Measurements from ENCODE around the gene CEP152. TPM values are rescaled to one million over a fixed set of nuclear protein-coding genes. Genes with fewer than 3 reads are reported as not detected.
"Not testable (repeated sequence)": the region's sequence is repeated elsewhere in the genome, so short reads cannot be mapped to it uniquely, and the experiment has no call there.

The CEP152 gene
- total RNA-seq, 4 donors from 2014 or later: 4.2 to 10.5 (median 4.8) TPM

DNA sequence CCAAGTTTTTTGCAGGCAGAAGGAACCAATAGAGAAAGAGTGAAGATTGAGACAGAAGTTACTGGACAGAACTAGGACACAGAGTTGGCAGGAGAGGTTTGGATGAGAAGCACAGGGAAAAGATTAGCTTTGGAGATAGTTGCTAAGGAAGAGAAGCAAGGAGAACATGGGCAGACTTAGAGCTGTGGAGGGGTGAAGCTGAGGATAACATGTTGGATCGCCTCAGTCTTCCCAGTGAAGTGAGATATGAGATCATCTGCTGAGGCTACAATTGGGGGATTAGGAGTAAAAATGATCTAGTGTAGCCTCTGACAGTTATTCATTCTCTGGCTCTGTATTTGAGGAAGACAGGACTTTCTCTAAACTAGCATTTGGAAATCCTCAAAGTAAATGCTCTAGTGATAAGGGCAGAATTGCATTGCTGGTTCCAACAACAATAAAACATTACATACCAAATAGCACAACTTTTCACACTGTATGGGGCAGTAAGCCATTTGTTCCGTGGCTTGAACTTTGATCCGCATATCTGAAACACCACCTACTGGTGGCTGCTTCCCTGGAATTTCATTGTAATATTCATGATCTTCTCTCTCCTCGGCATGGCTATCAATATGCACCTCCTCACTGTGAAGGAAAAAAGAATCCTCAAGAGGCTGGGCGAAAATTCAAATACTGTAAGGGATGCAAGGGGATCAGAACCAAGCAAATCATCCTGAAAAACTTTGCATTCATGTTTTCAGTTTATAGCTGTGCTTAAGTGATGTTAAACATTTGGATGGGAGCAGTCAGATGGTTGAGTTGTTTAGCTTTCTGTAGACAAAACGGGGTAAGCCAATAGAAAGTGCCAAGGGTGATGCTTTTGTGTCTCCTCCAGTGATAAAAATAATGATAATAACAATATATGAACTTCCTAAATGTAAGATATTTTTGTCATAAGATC, 44.9 kb upstream of the CEP152 start:
- intact Hi-C loops (cut with DNase I; ENCODE audit: low total_unique reads): no loop called here
- peak overlapping the region; percentile 57 to 64 for H3K27ac ChIP-seq
- no peaks in the 10 kb centered on the region for H3K9me3 ChIP-seq
- H3K4me3 ChIP-seq: no peak overlapping the region
- no peaks in the 10 kb centered on the region for H3K36me3 ChIP-seq
- TF ChIP-seq POLR2A (IDR thresholded peaks at IDR 0.05): no peak
- TF ChIP-seq, protein P1, sequence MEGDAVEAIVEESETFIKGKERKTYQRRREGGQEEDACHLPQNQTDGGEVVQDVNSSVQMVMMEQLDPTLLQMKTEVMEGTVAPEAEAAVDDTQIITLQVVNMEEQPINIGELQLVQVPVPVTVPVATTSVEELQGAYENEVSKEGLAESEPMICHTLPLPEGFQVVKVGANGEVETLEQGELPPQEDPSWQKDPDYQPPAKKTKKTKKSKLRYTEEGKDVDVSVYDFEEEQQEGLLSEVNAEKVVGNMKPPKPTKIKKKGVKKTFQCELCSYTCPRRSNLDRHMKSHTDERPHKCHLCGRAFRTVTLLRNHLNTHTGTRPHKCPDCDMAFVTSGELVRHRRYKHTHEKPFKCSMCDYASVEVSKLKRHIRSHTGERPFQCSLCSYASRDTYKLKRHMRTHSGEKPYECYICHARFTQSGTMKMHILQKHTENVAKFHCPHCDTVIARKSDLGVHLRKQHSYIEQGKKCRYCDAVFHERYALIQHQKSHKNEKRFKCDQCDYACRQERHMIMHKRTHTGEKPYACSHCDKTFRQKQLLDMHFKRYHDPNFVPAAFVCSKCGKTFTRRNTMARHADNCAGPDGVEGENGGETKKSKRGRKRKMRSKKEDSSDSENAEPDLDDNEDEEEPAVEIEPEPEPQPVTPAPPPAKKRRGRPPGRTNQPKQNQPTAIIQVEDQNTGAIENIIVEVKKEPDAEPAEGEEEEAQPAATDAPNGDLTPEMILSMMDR (IDR thresholded peaks at IDR 0.05): peak; percentile 19 to 44 (median 42)
- no peaks in the 10 kb centered on the region for H3K27me3 ChIP-seq
- H3K4me1 ChIP-seq: peaks cover 0 to 9% of the 10 kb centered on the region in 2 donors
- peak; percentile 24 to 31 for DNase-seq

DNA sequence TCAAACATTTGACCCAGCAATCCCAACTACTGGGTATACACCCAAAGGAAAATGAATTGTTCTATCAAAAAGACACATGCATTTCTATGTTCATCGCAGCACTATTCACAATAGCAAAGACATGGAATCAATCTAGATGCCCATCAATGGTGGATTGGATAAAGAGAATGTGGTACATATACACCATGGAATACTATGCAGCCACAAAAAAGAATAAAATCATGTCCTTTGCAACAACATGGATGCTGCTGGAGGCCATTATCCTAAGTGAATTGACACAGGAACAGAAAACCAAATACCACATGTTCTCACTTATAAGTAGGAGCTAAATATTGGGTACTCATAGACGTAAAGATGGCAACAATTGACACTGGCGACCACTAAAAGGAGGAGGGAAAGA, 43.6 kb upstream of the CEP152 start:
- H3K4me3 ChIP-seq; intact Hi-C loops (cut with DNase I; ENCODE audit: low total_unique reads); H3K9me3 ChIP-seq; DNase-seq; H3K4me1 ChIP-seq; H3K36me3 ChIP-seq; H3K27ac ChIP-seq; H3K27me3 ChIP-seq: not testable (repeated sequence)

DNA sequence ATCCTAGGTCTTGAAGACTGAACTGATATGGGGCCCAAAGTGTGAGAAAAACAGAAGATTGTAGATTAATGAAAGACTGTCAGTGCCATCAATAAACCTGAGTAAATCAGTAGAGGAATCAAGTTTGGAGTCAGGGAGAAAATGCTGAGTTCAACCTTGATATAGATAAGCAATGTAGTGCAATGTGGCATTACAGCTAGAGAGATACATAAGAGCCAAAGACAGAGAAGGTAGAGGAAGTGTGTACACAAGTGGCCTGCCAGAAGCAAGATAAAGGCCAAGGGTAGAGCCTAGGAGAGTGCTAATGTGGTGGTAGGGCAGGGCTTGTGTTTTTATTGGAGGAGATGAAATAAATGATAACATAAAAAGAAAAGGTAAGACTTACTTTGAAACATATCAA, 41.1 kb upstream of the CEP152 start:
- TF ChIP-seq, protein P1 (IDR thresholded peaks at IDR 0.05): no peak
- TF ChIP-seq POLR2A (IDR thresholded peaks at IDR 0.05): no peak
- Histone ChIP-seq H3K4me3 (no peak overlapping the region), H3K36me3 (no peaks in the 10 kb centered on the region), H3K27ac (no peak overlapping the region), H3K4me1 (peaks cover 0 to 9% of the 10 kb centered on the region in 2 donors), H3K9me3 (no peaks in the 10 kb centered on the region), H3K27me3 (no peaks in the 10 kb centered on the region)
- no peak for DNase-seq
- intact Hi-C loops (cut with DNase I; ENCODE audit: low total_unique reads): no loop called here

DNA sequence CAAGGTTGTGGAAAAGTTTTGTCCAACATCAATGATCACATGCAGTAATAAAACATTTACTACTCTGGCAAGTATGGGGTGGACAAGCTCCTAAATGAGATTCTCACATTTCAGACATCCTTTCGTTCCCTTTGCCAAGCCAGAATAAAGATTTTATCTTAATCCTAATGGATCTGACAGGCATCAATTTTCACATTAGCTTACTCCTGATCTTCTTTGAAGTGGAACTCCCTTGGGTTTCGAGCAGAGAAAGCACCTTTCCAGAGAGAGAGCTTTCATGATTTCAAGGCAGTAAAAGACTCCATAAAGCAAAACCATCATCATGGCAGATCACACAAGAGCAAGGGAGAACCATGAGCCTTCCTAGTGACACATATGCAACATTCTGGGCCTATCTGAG, 39.8 kb upstream of the CEP152 start:
- TF ChIP-seq, protein P1 (IDR thresholded peaks at IDR 0.05): no peak
- no peak for TF ChIP-seq POLR2A (IDR thresholded peaks at IDR 0.05)
- intact Hi-C loops (cut with DNase I; ENCODE audit: low total_unique reads): no loop called here
- Histone ChIP-seq H3K4me3 (no peak overlapping the region), H3K27ac (no peak overlapping the region), H3K27me3 (no peaks in the 10 kb centered on the region), H3K9me3 (no peaks in the 10 kb centered on the region), H3K4me1 (peaks cover 0 to 9% of the 10 kb centered on the region in 2 donors), H3K36me3 (no peaks in the 10 kb centered on the region)
- DNase-seq: no peak

DNA sequence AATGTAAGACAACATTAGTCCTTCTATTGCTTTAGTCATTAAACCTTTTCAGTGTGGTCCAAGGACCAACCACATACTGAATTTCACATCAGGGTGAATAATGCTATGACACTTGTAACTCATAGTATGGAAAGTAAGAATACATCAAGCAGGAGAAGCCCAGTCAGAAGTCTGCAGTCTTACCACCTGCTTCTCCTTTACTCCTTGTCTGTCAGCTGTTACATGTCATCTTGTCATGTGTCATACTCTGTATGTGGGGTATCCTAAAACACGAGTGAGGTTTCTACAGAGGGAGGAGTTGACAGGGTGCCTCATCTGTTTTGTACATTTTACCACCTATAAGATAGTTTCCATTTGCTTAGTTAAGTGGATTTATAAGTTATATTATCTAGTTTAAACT, 34.3 kb upstream of the CEP152 start:
- Histone ChIP-seq H3K4me3 (no peak overlapping the region), H3K4me1 (no peaks in the 10 kb centered on the region), H3K27me3 (no peaks in the 10 kb centered on the region), H3K36me3 (no peaks in the 10 kb centered on the region), H3K9me3 (no peaks in the 10 kb centered on the region), H3K27ac (no peak overlapping the region)
- no peak for DNase-seq
- TF ChIP-seq, protein P1 (IDR thresholded peaks at IDR 0.05): no peak
- TF ChIP-seq POLR2A (IDR thresholded peaks at IDR 0.05): no peak
- intact Hi-C loops (cut with DNase I; ENCODE audit: low total_unique reads): no loop called here

All from uterus (tissue), 4 donors.